HepG2 (cell line): ENCODE measurements around the gene TUBB4B. TPM values are rescaled to one million over a fixed set of nuclear protein-coding genes. Genes with fewer than 3 reads are reported as not detected.

ENCODE experiments used
- ARHGAP35 ChIP-seq: sonication (generic); formaldehyde crosslinking; IDR thresholded peaks from 2 replicates; pipeline ENCODE4 v1.9.0; 2022; ENCODE audit warnings: mild to moderate bottlenecking, inconsistent platforms, moderate library complexity, missing genetic modification reagents, borderline replicate concordance
- ARID2 ChIP-seq: sonication (generic); formaldehyde crosslinking; IDR thresholded peaks from 2 replicates; pipeline ENCODE4 v1.8.1; 2022; ENCODE audit warnings: mild to moderate bottlenecking, missing genetic modification reagents, borderline replicate concordance
- GPN1 ChIP-seq: sonication (generic); formaldehyde crosslinking; IDR thresholded peaks from 2 replicates; pipeline ENCODE4 v1.5.1; 2020; ENCODE audit warnings: missing genetic modification reagents, borderline replicate concordance
- HDAC1 ChIP-seq: sonication (generic); formaldehyde crosslinking; IDR thresholded peaks from 2 replicates; pipeline ENCODE4 v1.5.1; 2020; ENCODE audit warnings: mild to moderate bottlenecking, missing genetic modification reagents
- HES4 ChIP-seq: sonication (generic); formaldehyde crosslinking; IDR thresholded peaks from 2 replicates; pipeline ENCODE4 v1.9.0; 2021; ENCODE audit warnings: mild to moderate bottlenecking, missing genetic modification reagents, borderline replicate concordance
- KMT2B ChIP-seq: IDR thresholded peaks from 2 replicates; pipeline ENCODE4 v1.6.1; 2016; ENCODE audit warnings: missing genetic modification reagents, missing compliant biosample characterization
- MAZ ChIP-seq, 2 experiments: sonication (generic) in 1 of 2; formaldehyde crosslinking in 1 of 2; IDR thresholded peaks; 2 replicates each; pipeline versions ENCODE4 v1.5.0 to v1.6.1; 2012 to 2020; ENCODE audit warnings: low read depth in 2 of 2, mild to moderate bottlenecking in 2 of 2, borderline replicate concordance in 1 of 2, improper control_type of control experiment in 1 of 2, low read length in 1 of 2, missing genetic modification reagents in 1 of 2, moderate library complexity in 1 of 2
- NFYC ChIP-seq: IDR thresholded peaks from 2 replicates; pipeline ENCODE4 v1.6.1; 2016; ENCODE audit warnings: missing genetic modification reagents, missing compliant biosample characterization
- ONECUT2 ChIP-seq: sonication (generic); formaldehyde crosslinking; IDR thresholded peaks from 2 replicates; pipeline ENCODE4 v1.4.0; 2020; ENCODE audit warnings: missing genetic modification reagents
- PAX8 ChIP-seq: sonication (generic); formaldehyde crosslinking; IDR thresholded peaks from 2 replicates; pipeline ENCODE4 v1.8.0; 2022; ENCODE audit warnings: mild to moderate bottlenecking, missing genetic modification reagents, borderline replicate concordance
- POGZ ChIP-seq: sonication (generic); formaldehyde crosslinking; IDR thresholded peaks from 2 replicates; pipeline ENCODE4 v1.4.0; 2020; ENCODE audit warnings: mild to moderate bottlenecking, missing genetic modification reagents
- POLR2A ChIP-seq, 2 experiments: IDR thresholded peaks; 2 replicates each; pipeline ENCODE4 v1.6.1; 2011; ENCODE audit warnings: low read depth in 2 of 2, low read length in 2 of 2, mild to moderate bottlenecking in 1 of 2, moderate library complexity in 1 of 2; ENCODE audit not compliant: insufficient read depth in 1 of 2
- RBM39 ChIP-seq: fragments of 200-400 bp; formaldehyde crosslinking; IDR thresholded peaks from one replicate; pipeline ENCODE4 v1.6.1; 2018; ENCODE audit warnings: antibody characterized with exemption, mild to moderate bottlenecking, low read depth, low read length; ENCODE audit not compliant: poor library complexity, severe bottlenecking
- RNF2 ChIP-seq: fragments of 450-650 bp; conservative IDR thresholded peaks from 2 replicates; pipeline ENCODE4 v1.6.1; 2016; ENCODE audit warnings: low read depth
- SKI ChIP-seq: fragments of 450-650 bp; IDR thresholded peaks from one replicate; pipeline ENCODE4 v1.6.1; 2018; ENCODE audit warnings: mild to moderate bottlenecking; ENCODE audit not compliant: partially characterized antibody
- TMF1 ChIP-seq: sonication (generic); formaldehyde crosslinking; IDR thresholded peaks from 2 replicates; pipeline ENCODE4 v1.8.1; 2022; ENCODE audit warnings: low read depth, missing genetic modification reagents
- TOE1 ChIP-seq: sonication (generic); formaldehyde crosslinking; IDR thresholded peaks from 2 replicates; pipeline ENCODE4 v1.4.0; 2020; ENCODE audit warnings: mild to moderate bottlenecking, missing genetic modification reagents
- ZFP1 ChIP-seq: IDR thresholded peaks from 2 replicates; pipeline ENCODE4 v1.6.1; 2016
- ZKSCAN1 ChIP-seq: fragments of 150-350 bp; IDR thresholded peaks from 2 replicates; pipeline ENCODE4 v1.6.1; 2014; ENCODE audit warnings: low read length
- ZMYM2 ChIP-seq: sonication (generic); formaldehyde crosslinking; IDR thresholded peaks from 2 replicates; pipeline ENCODE4 v1.8.0; 2022; ENCODE audit warnings: mild to moderate bottlenecking, missing genetic modification reagents
- ZNF24 ChIP-seq: fragments of 450-650 bp; IDR thresholded peaks from 2 replicates; pipeline ENCODE4 v1.6.1; 2017; ENCODE audit warnings: antibody characterized with exemption, mild to moderate bottlenecking
- ZNF263 ChIP-seq: sonication (generic); formaldehyde crosslinking; IDR thresholded peaks from 2 replicates; pipeline ENCODE4 v1.4.0; 2020; ENCODE audit warnings: missing genetic modification reagents
- ZNF354B ChIP-seq: sonication (generic); formaldehyde crosslinking; IDR thresholded peaks from 2 replicates; pipeline ENCODE4 v1.8.0; 2022; ENCODE audit warnings: mild to moderate bottlenecking, missing genetic modification reagents
- ZNF777 ChIP-seq: sonication (generic); formaldehyde crosslinking; IDR thresholded peaks from 2 replicates; pipeline ENCODE4 v1.4.0; 2020; ENCODE audit warnings: missing genetic modification reagents
- polyA plus RNA-seq, 8 experiments: library from polyadenylated mRNA; depleted of rRNA in 3 of 8; stranded (reverse) in 7 of 8; unstranded in 1 of 8; fragments of >200 nt; fragmentation: Illumina TruSeq in 4 of 8; extraction: Trizol in 4 of 8; gene quantifications; 2 replicates each; pipeline versions ENCODE4 v1.2.1 to v1.2.3, GENCODE V29; 2011 to 2016; ENCODE audit warnings: low read depth in 4 of 8, missing spikeins in 1 of 8, mixed read lengths in 1 of 8; ENCODE audit not compliant: insufficient read depth in 1 of 8
- total RNA-seq, 5 experiments: library from RNA; depleted of rRNA; stranded (reverse); fragments of >200 nt; fragmentation: Illumina TruSeq; extraction: Trizol; gene quantifications; 2 replicates each; pipeline ENCODE4 v1.2.3, GENCODE V29; 2016; ENCODE audit warnings: low read depth in 1 of 5
- TF ChIP-seq, protein P1 (sequence below): sonication (generic); formaldehyde crosslinking; IDR thresholded peaks from 2 replicates; pipeline ENCODE4 v1.4.0; 2020; ENCODE audit warnings: mild to moderate bottlenecking, missing genetic modification reagents
- TF ChIP-seq, protein P2 (sequence below): IDR thresholded peaks from 2 replicates; pipeline ENCODE4 v1.6.1; 2016; ENCODE audit warnings: missing genetic modification reagents, missing compliant biosample characterization
- TF ChIP-seq, protein P3 (sequence below): sonication (generic); formaldehyde crosslinking; IDR thresholded peaks from 2 replicates; pipeline ENCODE4 v1.5.0; 2020; ENCODE audit warnings: missing genetic modification reagents
- TF ChIP-seq, protein P4 (sequence below): IDR thresholded peaks from 2 replicates; pipeline ENCODE4 v1.6.1; 2016; ENCODE audit warnings: missing compliant biosample characterization, missing genetic modification reagents, borderline replicate concordance

Gene TUBB4B
- total and polyA plus RNA-seq, 2 of the 13 experiments (the other 11 are each of a cell fraction or from before 2014, with no cell fraction given) = 182 to 412 TPM

DNA sequence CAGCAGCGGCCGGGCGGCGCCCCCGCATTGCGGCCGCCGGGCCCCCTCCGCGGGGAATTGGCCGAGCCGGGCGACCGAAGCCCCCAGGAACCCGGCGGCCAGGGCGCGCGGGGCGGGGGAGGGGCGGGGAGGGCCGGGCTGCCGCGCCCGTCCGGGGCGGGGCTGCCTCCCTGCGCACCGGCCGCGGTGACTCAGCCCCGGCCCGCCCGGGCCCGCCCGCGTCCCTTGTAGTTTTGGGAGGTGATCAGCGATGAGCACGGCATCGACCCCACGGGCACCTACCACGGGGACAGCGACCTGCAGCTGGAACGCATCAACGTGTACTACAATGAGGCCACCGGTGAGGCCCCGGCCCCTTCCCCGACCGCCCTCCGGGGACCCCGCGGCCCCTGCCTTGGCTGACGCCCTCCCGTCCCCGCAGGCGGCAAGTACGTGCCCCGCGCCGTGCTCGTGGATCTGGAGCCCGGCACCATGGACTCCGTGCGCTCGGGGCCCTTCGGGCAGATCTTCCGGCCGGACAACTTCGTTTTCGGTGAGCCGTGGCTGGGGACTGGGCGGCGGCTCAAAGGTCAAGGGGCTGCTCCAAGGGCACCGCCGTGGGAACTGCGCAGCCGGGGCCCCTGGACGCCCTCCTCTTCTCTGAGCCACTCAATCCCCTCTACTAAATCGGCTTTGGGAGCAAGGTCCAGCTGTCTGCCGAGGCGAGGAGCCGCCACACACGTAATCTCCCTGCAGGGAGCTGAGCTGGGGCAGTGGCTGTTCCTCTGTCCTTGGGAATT is 592 bp downstream of the TUBB4B start (continued):
- TF ChIP-seq RBM39 (no peak), ZNF263 (CRISPR knock-in tag) (no peak), ONECUT2 (CRISPR knock-in tag) (no peak), GPN1 (CRISPR knock-in tag) (no peak), ARHGAP35 (0 out of 2 replicates have a peak, but pooled peaks have one; percentile 48), TOE1 (CRISPR knock-in tag) (no peak), ZNF24 (no peak), ARID2 (no peak), PAX8 (0 out of 2 replicates have a peak, but pooled peaks have one; percentile 6), ZNF777 (peak; percentile 39), TMF1 (CRISPR knock-in tag) (no peak; the same call in 1 of the 2 replicates), SKI (peak; percentile 62), RNF2 (no peak), POLR2A (IDR thresholded peaks at IDR 0.05; ENCODE audit: insufficient read depth in 1 of 2, low read depth in 2 of 2, low read length in 2 of 2) (no peak; a peak in 1 of 4 replicates), HES4 (CRISPR knock-in tag) (no peak), KMT2B (no peak), ZFP1 (CRISPR knock-in tag) (no peak), POGZ (CRISPR knock-in tag) (no peak), ZMYM2 (peak; percentile 34; the same call in 1 of the 2 replicates), ZNF354B (CRISPR knock-in tag) (no peak), HDAC1 (CRISPR knock-in tag) (peak; percentile 66), ZKSCAN1 (no peak), NFYC (no peak), MAZ (IDR thresholded peaks at IDR 0.05; ENCODE audit: borderline replicate concordance, low read depth, low read length) (no peak), MAZ (CRISPR knock-in tag; IDR thresholded peaks at IDR 0.05; ENCODE audit: low read depth) (no peak)
- TF ChIP-seq, protein P1, sequence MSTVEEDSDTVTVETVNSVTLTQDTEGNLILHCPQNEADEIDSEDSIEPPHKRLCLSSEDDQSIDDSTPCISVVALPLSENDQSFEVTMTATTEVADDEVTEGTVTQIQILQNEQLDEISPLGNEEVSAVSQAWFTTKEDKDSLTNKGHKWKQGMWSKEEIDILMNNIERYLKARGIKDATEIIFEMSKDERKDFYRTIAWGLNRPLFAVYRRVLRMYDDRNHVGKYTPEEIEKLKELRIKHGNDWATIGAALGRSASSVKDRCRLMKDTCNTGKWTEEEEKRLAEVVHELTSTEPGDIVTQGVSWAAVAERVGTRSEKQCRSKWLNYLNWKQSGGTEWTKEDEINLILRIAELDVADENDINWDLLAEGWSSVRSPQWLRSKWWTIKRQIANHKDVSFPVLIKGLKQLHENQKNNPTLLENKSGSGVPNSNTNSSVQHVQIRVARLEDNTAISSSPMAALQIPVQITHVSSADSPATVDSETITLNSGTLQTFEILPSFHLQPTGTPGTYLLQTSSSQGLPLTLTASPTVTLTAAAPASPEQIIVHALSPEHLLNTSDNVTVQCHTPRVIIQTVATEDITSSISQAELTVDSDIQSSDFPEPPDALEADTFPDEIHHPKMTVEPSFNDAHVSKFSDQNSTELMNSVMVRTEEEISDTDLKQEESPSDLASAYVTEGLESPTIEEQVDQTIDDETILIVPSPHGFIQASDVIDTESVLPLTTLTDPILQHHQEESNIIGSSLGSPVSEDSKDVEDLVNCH = no peak
- TF ChIP-seq, protein P2, sequence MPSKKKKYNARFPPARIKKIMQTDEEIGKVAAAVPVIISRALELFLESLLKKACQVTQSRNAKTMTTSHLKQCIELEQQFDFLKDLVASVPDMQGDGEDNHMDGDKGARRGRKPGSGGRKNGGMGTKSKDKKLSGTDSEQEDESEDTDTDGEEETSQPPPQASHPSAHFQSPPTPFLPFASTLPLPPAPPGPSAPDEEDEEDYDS (CRISPR knock-in tag) = peak; percentile 24; the same call in 1 of the 2 replicates
- TF ChIP-seq, protein P3, sequence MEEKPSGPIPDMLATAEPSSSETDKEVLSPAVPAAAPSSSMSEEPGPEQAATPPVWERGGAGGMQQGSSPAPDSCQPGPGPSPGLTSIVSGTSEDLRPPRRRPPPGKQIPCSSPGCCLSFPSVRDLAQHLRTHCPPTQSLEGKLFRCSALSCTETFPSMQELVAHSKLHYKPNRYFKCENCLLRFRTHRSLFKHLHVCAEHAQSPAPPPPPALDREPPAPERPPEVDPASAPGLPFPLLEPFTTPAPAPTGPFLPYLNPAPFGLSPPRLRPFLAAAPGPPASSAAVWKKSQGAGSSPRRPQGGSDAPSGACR (CRISPR knock-in tag) = peak; percentile 62; the same call in 1 of the 2 replicates
- TF ChIP-seq, protein P4, sequence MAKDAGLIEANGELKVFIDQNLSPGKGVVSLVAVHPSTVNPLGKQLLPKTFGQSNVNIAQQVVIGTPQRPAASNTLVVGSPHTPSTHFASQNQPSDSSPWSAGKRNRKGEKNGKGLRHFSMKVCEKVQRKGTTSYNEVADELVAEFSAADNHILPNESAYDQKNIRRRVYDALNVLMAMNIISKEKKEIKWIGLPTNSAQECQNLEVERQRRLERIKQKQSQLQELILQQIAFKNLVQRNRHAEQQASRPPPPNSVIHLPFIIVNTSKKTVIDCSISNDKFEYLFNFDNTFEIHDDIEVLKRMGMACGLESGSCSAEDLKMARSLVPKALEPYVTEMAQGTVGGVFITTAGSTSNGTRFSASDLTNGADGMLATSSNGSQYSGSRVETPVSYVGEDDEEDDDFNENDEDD (CRISPR knock-in tag) = no peak
